IPS-15b (cell line): ENCODE data around the gene KDM1A.

Source experiments
- H3K27me3 ChIP-seq: one replicate; pipeline ENCODE4 v1.6.1; 2013; ENCODE audit warnings: low read length; ENCODE audit not compliant: control insufficient read depth, insufficient read depth
- H3K36me3 ChIP-seq: one replicate; pipeline ENCODE4 v1.6.1; 2013; ENCODE audit warnings: low read length; ENCODE audit not compliant: control insufficient read depth, insufficient read depth
- H3K4me1 ChIP-seq: one replicate; pipeline ENCODE4 v1.6.1; 2013; ENCODE audit warnings: mild to moderate bottlenecking, low read length; ENCODE audit not compliant: control insufficient read depth, insufficient read depth
- H3K4me3 ChIP-seq: one replicate; pipeline ENCODE4 v1.5.1; 2013; ENCODE audit warnings: low read depth, low read length
- H3K9ac ChIP-seq: one replicate; pipeline ENCODE4 v1.6.1; 2013; ENCODE audit warnings: low read depth, mild to moderate bottlenecking, low read length
- H3K9me3 ChIP-seq: one replicate; pipeline ENCODE4 v1.6.1; 2013; ENCODE audit warnings: mild to moderate bottlenecking, low read length; ENCODE audit not compliant: control insufficient read depth, insufficient read depth

The KDM1A gene

GRCh38 chr1:23044035-23044434 is 24.8 kb downstream of the KDM1A start:
- no peak overlapping the region for H3K4me3 ChIP-seq
- H3K9ac ChIP-seq, result no peak overlapping the region
- H3K27me3 ChIP-seq, result no peaks in the 10 kb centered on the region
- peaks cover 5% of the 10 kb centered on the region for H3K4me1 ChIP-seq
- H3K9me3 ChIP-seq, result no peaks in the 10 kb centered on the region
- no peaks in the 10 kb centered on the region for H3K36me3 ChIP-seq

GRCh38 chr1:23050201-23050600 is 30.9 kb downstream of the KDM1A start:
- Histone ChIP-seq H3K36me3 (peaks cover 8% of the 10 kb centered on the region), H3K27me3 (no peaks in the 10 kb centered on the region), H3K4me3 (no peak overlapping the region), H3K9me3 (no peaks in the 10 kb centered on the region), H3K4me1 (peaks cover 8% of the 10 kb centered on the region), H3K9ac (no peak overlapping the region)

- Histone ChIP-seq H3K9me3 (no peaks in the 10 kb centered on the region), H3K4me3 (no peak overlapping the region), H3K9ac (no peak overlapping the region), H3K27me3 (no peaks in the 10 kb centered on the region), H3K4me1 (peaks cover 8% of the 10 kb centered on the region), H3K36me3 (peaks cover 8% of the 10 kb centered on the region)
Observed at GRCh38 chr1:23051290-23051909, 32.1 kb downstream of the KDM1A start.

GRCh38 chr1:23057301-23057700 is 38.0 kb downstream of the KDM1A start:
- H3K4me1 ChIP-seq, result no peaks in the 10 kb centered on the region
- H3K9me3 ChIP-seq, result no peaks in the 10 kb centered on the region
- no peak overlapping the region for H3K4me3 ChIP-seq
- peaks cover 22% of the 10 kb centered on the region for H3K36me3 ChIP-seq
- H3K27me3 ChIP-seq, result no peaks in the 10 kb centered on the region
- no peak overlapping the region for H3K9ac ChIP-seq

GRCh38 chr1:23062271-23062670 is 43.0 kb downstream of the KDM1A start:
- Histone ChIP-seq H3K36me3 (peaks cover 19% of the 10 kb centered on the region), H3K27me3 (no peaks in the 10 kb centered on the region), H3K9ac (no peak overlapping the region), H3K4me1 (no peaks in the 10 kb centered on the region), H3K9me3 (no peaks in the 10 kb centered on the region), H3K4me3 (no peak overlapping the region)

GRCh38 chr1:23065385-23065784 is 46.1 kb downstream of the KDM1A start:
- Histone ChIP-seq H3K27me3 (no peaks in the 10 kb centered on the region), H3K9ac (no peak overlapping the region), H3K36me3 (peaks cover 6% of the 10 kb centered on the region), H3K4me1 (no peaks in the 10 kb centered on the region), H3K4me3 (no peak overlapping the region), H3K9me3 (no peaks in the 10 kb centered on the region)

GRCh38 chr1:23066075-23066474 is 46.8 kb downstream of the KDM1A start:
- H3K36me3 ChIP-seq, result peaks cover 2% of the 10 kb centered on the region
- H3K9ac ChIP-seq, result no peak overlapping the region
- H3K4me1 ChIP-seq, result no peaks in the 10 kb centered on the region
- no peaks in the 10 kb centered on the region for H3K9me3 ChIP-seq
- no peaks in the 10 kb centered on the region for H3K27me3 ChIP-seq
- no peak overlapping the region for H3K4me3 ChIP-seq

DNA sequence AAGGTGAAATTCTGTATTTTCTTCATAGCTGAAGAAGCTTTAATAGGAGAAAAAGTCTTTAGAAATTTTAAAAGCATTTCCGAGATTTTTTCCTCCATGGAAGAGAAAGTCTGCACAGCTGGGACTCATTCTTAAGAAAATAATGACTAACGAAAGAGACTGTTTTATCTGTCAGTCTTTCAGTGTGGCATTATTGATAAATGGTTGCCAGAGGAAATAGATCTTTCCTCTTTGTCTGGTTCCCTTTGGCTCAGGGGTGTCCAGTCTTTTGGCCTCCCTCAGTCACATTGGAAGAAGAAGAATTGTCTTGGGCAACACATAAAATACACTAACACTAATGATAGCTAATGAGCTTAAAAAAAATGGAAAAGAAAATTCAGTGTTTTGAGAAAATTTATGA is 49.9 kb downstream of the KDM1A start:
- Histone ChIP-seq H3K27me3 (no peaks in the 10 kb centered on the region), H3K9me3 (no peaks in the 10 kb centered on the region), H3K36me3 (peaks cover 16% of the 10 kb centered on the region), H3K4me3 (no peak overlapping the region), H3K4me1 (no peaks in the 10 kb centered on the region), H3K9ac (no peak overlapping the region)

- Histone ChIP-seq H3K36me3 (peaks cover 16% of the 10 kb centered on the region), H3K9ac (no peak overlapping the region)
Observed at GRCh38 chr1:23069675-23070074, 50.4 kb downstream of the KDM1A start.

GRCh38 chr1:23074012-23074411 is 54.7 kb downstream of the KDM1A start:
- H3K27me3 ChIP-seq, result no peaks in the 10 kb centered on the region
- no peak overlapping the region for H3K4me3 ChIP-seq
- H3K9me3 ChIP-seq, result no peaks in the 10 kb centered on the region
- H3K4me1 ChIP-seq, result no peaks in the 10 kb centered on the region
- H3K9ac ChIP-seq, result no peak overlapping the region
- peaks cover 24% of the 10 kb centered on the region for H3K36me3 ChIP-seq

More at GRCh38 chr1:23069675-23070074, 50.4 kb downstream of the KDM1A start:
- no peaks in the 10 kb centered on the region for H3K9me3 ChIP-seq
- no peak overlapping the region for H3K4me3 ChIP-seq
- H3K4me1 ChIP-seq, result no peaks in the 10 kb centered on the region
- no peaks in the 10 kb centered on the region for H3K27me3 ChIP-seq

- Histone ChIP-seq H3K27me3 (no peaks in the 10 kb centered on the region), H3K4me3 (no peak overlapping the region), H3K4me1 (peaks cover 6% of the 10 kb centered on the region), H3K36me3 (peaks cover 24% of the 10 kb centered on the region), H3K9me3 (no peaks in the 10 kb centered on the region), H3K9ac (no peak overlapping the region)
Observed at GRCh38 chr1:23079025-23079424, 59.8 kb downstream of the KDM1A start.

DNA sequence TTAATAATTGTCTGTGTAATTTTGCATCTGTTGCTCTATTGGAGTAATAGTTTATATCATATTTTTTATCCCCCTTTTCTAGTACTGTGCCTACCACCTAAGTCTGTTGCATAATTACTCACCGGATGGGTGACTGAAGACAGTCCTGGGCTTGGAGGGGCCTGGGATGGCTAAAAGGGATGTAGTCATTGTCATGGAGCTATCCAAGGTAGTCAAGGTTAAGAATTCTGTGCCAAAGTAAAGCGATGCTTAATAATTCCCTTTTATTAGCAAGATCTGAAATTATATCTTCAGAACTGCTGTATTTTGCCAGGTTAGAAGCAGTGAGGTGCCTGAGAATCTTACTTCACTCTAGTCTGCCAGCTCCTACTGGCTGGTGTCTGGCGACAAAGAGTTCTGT is 61.6 kb downstream of the KDM1A start:
- no peaks in the 10 kb centered on the region for H3K27me3 ChIP-seq
- no peaks in the 10 kb centered on the region for H3K9me3 ChIP-seq
- H3K4me3 ChIP-seq, result no peak overlapping the region
- peaks cover 6% of the 10 kb centered on the region for H3K4me1 ChIP-seq
- H3K9ac ChIP-seq, result no peak overlapping the region
- H3K36me3 ChIP-seq, result peaks cover 24% of the 10 kb centered on the region
